Tibial nerve (tissue), 4 donors: ENCODE data around the gene ASCC1. TPM values are rescaled to one million over a fixed set of nuclear protein-coding genes. Genes with fewer than 3 reads are reported as not detected.

Experiments
- DNase-seq, 2 donors: peaks; one replicate each; pipeline ENCODE4 v3.0.0-alpha.2; 2019; ENCODE audit warnings: low spot score in 2 of 2
- H3K27ac ChIP-seq, 4 donors: fragments of 200-600 bp; sonication (generic) in 3 of 4; one replicate each; pipeline ENCODE4 v1.5.1; 2017 to 2019; ENCODE audit warnings: mild to moderate bottlenecking in 1 of 4
- H3K27me3 ChIP-seq, 2 donors: fragments of 200-600 bp; sonication (generic) in 1 of 2; one replicate each; pipeline versions ENCODE4 v1.5.1 to v1.6.0; 2017 to 2019
- H3K36me3 ChIP-seq, 3 donors: fragments of 200-600 bp; sonication (generic); one replicate each; pipeline ENCODE4 v1.5.1; 2018 to 2019
- H3K4me1 ChIP-seq, 4 donors: fragments of 200-600 bp; sonication (generic) in 3 of 4; one replicate each; pipeline ENCODE4 v1.5.1; 2017 to 2019
- H3K4me3 ChIP-seq, 4 donors: fragments of 200-600 bp; sonication (generic) in 3 of 4; one replicate each; pipeline ENCODE4 v1.5.1; 2017 to 2019; ENCODE audit warnings: mild to moderate bottlenecking in 1 of 4, moderate library complexity in 1 of 4
- H3K9me3 ChIP-seq, 4 donors: fragments of 200-600 bp; sonication (generic) in 3 of 4; one replicate each; pipeline ENCODE4 v1.5.1; 2017 to 2019
- CTCF ChIP-seq, 5 experiments: fragments of 200-600 bp in 3 of 5; fragments of 450-650 bp in 2 of 5; sonication (generic) in 3 of 5; IDR thresholded peaks; one replicate each; pipeline ENCODE4 v1.5.1; 2016 to 2019; ENCODE audit warnings: antibody characterized with exemption in 5 of 5, mild to moderate bottlenecking in 3 of 5, moderate library complexity in 2 of 5
- EP300 ChIP-seq, 2 donors: sonication (generic); formaldehyde crosslinking; IDR thresholded peaks; one replicate each; pipeline ENCODE4 v1.6.1; 2017; ENCODE audit warnings: antibody characterized with exemption in 2 of 2, mild to moderate bottlenecking in 1 of 2
- POLR2A ChIP-seq, 2 donors: fragments of 450-650 bp; IDR thresholded peaks; one replicate each; pipeline ENCODE4 v1.6.1; 2017; ENCODE audit warnings: antibody characterized with exemption in 2 of 2, mild to moderate bottlenecking in 2 of 2, moderate library complexity in 2 of 2
- WGBS, 2 donors: methylation state at CpG; one replicate each; pipeline ENCODE4 v1.1.5; 2018; 5-methylcytosine and 5-hydroxymethylcytosine counted together
- total RNA-seq, 4 donors: library from RNA; depleted of rRNA; stranded (reverse); fragments of >200 nt; gene quantifications; one replicate each; pipeline ENCODE4 v1.1.0, GENCODE V29; 2016

Gene ASCC1
- total RNA-seq, 4 donors from 2014 or later, result 34.2 to 85.7 (median 54.2) TPM

DNA sequence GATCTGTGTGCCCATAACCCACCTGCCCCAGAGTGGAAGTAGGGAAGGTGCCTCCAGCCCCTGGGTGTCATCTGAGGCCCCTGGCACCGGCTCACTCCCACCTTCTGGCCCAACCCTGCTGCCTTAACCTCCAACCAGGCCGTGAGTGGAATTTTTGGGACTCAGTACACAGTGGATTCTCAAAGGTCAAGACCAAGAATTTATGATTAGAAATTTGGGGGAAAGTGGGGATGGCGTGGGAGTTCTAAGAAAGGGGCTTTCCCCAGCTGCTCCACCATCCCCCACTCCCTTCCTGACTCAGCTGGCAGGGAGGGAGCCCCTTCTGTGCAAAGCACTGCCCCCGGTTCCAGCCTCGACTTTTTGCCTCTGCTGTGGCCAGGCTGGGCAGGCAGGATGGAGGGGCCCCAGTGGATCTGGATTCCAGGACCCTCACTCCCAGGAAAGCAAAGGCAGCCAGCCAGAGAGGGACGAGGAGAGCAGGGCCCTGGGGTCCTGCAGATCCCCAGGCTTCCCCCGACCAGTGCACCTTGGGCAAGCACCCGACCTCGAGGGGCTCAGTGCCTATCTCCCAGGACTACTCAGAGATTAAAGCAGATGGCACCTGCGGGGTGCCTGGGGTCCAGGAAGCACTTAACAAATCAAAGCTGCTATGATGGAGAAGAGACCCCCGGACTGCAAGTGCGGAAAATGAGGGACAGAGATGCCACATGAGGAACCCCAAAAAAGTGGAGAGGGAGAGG is 140.5 kb downstream of the ASCC1 start:
- WGBS, 2 donors, result 63 to 74% methylated on average over 12 of the region's 12 CpGs
- H3K27ac ChIP-seq, result no peak overlapping the region
- peaks cover 0 to 10% (median 0%) of the 10 kb centered on the region in 4 donors for H3K9me3 ChIP-seq
- H3K36me3 ChIP-seq, result peaks cover 0 to 17% (median 0%) of the 10 kb centered on the region in 3 donors
- DNase-seq, result no peak
- H3K4me1 ChIP-seq, result no peaks in the 10 kb centered on the region
- TF ChIP-seq EP300 (IDR thresholded peaks at IDR 0.05) (no peak), CTCF (IDR thresholded peaks at IDR 0.05) (no peak), POLR2A (IDR thresholded peaks at IDR 0.05) (no peak)
- no peak overlapping the region for H3K4me3 ChIP-seq
- H3K27me3 ChIP-seq, result no peaks in the 10 kb centered on the region

DNA sequence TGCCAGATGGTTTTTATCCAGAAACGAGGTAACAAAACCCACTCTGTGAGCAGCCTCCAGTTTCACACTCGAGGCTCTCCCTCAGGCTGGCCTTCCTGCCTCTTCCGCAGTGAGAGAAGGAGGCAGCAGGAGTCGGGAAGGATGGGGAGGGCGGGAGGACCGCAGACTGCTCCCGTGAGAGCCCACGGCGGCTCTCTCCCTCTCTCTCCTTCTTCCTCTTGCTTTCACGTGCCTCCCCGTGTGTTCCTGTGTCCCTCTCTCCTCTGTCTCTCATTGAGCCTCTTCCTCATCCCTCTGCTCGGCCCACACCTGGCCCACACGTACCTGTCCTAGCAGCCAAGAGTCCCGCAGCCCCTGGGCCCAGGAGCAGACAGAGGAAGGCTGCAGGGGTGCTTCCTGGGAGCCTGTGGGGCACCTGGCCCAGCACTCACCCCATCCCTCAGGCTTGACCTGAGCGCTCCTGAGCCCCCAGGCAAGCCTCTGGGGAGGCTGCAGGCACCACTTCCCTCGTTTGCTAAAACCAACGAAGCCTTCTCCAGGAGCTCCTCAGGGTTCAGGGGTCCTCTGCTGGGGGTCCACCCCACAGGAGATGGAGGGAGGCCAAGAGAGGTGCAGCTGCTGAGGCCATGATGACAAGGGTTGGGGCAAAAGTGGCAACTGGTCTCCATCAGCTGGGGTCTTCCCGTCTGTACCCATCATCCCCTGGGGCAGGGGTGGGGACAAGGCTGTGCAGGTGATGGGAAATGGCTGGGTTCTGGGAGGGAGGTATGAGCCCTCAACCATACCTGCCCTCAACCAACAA is 141.3 kb downstream of the ASCC1 start:
- Histone ChIP-seq H3K4me3 (no peak overlapping the region), H3K9me3 (peaks cover 0 to 10% (median 0%) of the 10 kb centered on the region in 4 donors), H3K27me3 (no peaks in the 10 kb centered on the region), H3K4me1 (no peaks in the 10 kb centered on the region), H3K36me3 (peaks cover 0 to 17% (median 0%) of the 10 kb centered on the region in 3 donors), H3K27ac (no peak overlapping the region)
- 72 to 74% methylated on average over 15 to 18 of the region's 18 CpGs for WGBS, 2 donors
- DNase-seq, result no peak
- TF ChIP-seq POLR2A (IDR thresholded peaks at IDR 0.05) (no peak), CTCF (IDR thresholded peaks at IDR 0.05) (no peak), EP300 (IDR thresholded peaks at IDR 0.05) (no peak)

DNA sequence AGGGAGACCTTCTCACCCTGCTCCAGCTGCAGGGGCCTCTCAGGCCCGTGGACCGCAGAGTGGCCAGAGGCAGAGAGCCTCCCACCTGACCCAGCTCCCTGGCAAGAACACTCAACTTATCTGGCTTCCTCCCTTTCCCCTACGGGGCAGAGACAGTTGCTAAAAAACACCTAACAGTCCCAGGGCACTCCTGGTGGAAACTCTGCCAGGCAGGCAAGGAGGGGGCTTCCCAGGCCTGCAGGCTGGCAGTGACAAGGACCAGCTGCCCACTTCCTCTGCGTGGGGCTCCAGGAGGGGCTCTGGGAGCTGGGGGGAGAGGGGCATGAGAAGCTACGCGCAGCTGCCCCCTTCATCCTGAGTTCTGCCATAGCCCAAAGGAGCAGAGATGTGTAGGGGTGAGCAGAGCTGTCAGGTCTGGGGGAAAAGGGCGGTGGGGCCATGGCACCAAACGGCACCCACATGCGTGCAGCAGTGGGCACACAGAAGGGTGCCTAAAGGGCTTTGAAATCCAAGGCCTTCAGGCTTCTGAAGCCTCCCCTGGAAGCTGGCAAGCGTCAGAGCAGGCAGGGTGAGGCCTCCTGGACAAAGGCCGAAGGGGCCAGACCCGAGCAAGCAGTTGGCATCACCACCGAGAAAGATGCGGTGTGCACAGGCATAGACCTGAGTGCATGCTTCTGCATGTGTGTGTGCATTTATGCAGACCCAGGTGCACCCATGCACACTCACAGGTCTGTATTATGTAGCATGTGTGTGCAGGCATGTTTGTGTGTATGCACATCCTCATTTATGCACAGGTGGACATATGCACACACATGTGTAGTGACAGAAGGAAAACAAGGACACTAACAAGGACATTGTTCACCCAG is 142.1 kb downstream of the ASCC1 start:
- peaks cover 0 to 17% (median 0%) of the 10 kb centered on the region in 3 donors for H3K36me3 ChIP-seq
- H3K27me3 ChIP-seq, result no peaks in the 10 kb centered on the region
- peaks cover 0 to 10% (median 0%) of the 10 kb centered on the region in 4 donors for H3K9me3 ChIP-seq
- no peak overlapping the region for H3K27ac ChIP-seq
- WGBS, 2 donors, result 61 to 80% methylated on average over 11 to 13 of the region's 14 CpGs
- peaks cover 0 to 3% (median 0%) of the 10 kb centered on the region in 4 donors for H3K4me1 ChIP-seq
- H3K4me3 ChIP-seq, result no peak overlapping the region
- DNase-seq, result no peak
- no peak for TF ChIP-seq CTCF (IDR thresholded peaks at IDR 0.05)
- no peak for TF ChIP-seq POLR2A (IDR thresholded peaks at IDR 0.05)
- TF ChIP-seq EP300 (IDR thresholded peaks at IDR 0.05), result no peak

- TF ChIP-seq POLR2A (IDR thresholded peaks at IDR 0.05) (no peak), EP300 (IDR thresholded peaks at IDR 0.05) (no peak), CTCF (IDR thresholded peaks at IDR 0.05) (no peak)
- peaks cover 0 to 17% (median 0%) of the 10 kb centered on the region in 3 donors for H3K36me3 ChIP-seq
- 87 to 93% methylated on average over 5 of the region's 5 CpGs for WGBS, 2 donors
- no peak overlapping the region for H3K27ac ChIP-seq
- peaks cover 0 to 16% (median 0%) of the 10 kb centered on the region in 4 donors for H3K4me1 ChIP-seq
- no peak for DNase-seq
- no peaks in the 10 kb centered on the region for H3K27me3 ChIP-seq
- H3K4me3 ChIP-seq, result no peak overlapping the region
- H3K9me3 ChIP-seq, result peaks cover 0 to 10% (median 0%) of the 10 kb centered on the region in 4 donors
Observed at GRCh38 chr10:72072639-72073038, 143.4 kb downstream of the ASCC1 start.
